ENCODE results near the gene ZFAND3. TPM values are rescaled to one million over a fixed set of nuclear protein-coding genes. Genes with fewer than 3 reads are reported as not detected.

The ZFAND3 gene
- total RNA-seq, 1 experiment from 2014 or later: 64.0 TPM

- H3K36me3 ChIP-seq (ENCODE audit: insufficient read depth, low read length, poor library complexity, severe bottlenecking): no peaks in the 10 kb centered on the region
- peaks cover 15% of the 10 kb centered on the region for H3K4me1 ChIP-seq (ENCODE audit: insufficient read depth, low read length, poor library complexity, severe bottlenecking)
- H3K4me3 ChIP-seq (ENCODE audit: low read depth, low read length, poor library complexity, severe bottlenecking): no peak overlapping the region
- no peak for TF ChIP-seq EZH2 (IDR thresholded peaks at IDR 0.05; ENCODE audit: borderline replicate concordance, low read depth, low read length, poor library complexity, severe bottlenecking)
- TF ChIP-seq, protein P1, sequence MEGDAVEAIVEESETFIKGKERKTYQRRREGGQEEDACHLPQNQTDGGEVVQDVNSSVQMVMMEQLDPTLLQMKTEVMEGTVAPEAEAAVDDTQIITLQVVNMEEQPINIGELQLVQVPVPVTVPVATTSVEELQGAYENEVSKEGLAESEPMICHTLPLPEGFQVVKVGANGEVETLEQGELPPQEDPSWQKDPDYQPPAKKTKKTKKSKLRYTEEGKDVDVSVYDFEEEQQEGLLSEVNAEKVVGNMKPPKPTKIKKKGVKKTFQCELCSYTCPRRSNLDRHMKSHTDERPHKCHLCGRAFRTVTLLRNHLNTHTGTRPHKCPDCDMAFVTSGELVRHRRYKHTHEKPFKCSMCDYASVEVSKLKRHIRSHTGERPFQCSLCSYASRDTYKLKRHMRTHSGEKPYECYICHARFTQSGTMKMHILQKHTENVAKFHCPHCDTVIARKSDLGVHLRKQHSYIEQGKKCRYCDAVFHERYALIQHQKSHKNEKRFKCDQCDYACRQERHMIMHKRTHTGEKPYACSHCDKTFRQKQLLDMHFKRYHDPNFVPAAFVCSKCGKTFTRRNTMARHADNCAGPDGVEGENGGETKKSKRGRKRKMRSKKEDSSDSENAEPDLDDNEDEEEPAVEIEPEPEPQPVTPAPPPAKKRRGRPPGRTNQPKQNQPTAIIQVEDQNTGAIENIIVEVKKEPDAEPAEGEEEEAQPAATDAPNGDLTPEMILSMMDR (conservative IDR thresholded peaks at IDR 0.05; ENCODE audit: low read depth, low read length): no peak
- no TSS peak for BruUV-seq (replicated peaks)
- no peak for DNase-seq (ENCODE audit: low spot score)
- H3K27ac ChIP-seq (ENCODE audit: low read depth, low read length, poor library complexity, severe bottlenecking): no peak overlapping the region
- no peaks in the 10 kb centered on the region for H3K9me3 ChIP-seq (ENCODE audit: low read depth, low read length, poor library complexity, severe bottlenecking)
- ChIA-PET POLR2A (ENCODE audit: low non-redundant PET) (no interaction called here), CTCF (no interaction called here)
- H3K27me3 ChIP-seq (replicated peaks; ENCODE audit: insufficient read depth, low read depth, low read length, poor library complexity): no peaks in the 10 kb centered on the region
- intact Hi-C loops (cut with micrococcal nuclease; ENCODE audit: unreplicated experiment): no loop called here
Measured at GRCh38 chr6:37928217-37928616, 108.7 kb downstream of the ZFAND3 start.

DNA sequence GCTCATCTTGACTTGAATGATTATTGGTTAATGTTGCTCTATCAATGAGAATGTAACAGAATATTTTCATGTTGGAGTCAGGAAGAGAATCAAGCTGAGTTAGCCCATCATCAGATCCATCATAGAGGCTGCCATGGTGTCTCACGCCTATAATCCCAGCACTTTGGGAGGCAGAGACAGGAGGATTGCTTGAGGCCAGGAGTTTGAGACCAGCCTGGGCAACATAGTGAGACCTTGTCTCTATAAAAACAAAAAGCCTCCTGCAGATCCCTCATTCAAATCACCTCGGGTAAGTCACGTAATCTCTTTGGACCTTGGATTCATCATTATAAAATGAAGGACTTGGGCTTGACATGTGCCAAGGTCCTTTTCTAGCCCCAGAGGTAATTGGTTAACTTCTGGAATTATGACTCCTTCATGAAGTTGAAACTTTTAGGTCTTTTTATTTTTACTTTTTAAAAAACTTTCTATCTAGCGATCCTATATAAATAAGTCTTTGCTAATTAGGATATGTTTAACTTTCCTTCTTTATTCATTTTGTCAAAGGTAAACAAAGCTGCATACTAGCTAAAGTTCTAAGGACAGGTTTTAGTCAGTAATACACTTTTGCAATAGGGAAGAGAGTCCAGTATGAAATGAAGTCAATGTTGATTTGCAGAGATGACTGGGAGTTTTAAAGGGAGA, 110.9 kb downstream of the ZFAND3 start:
- Histone ChIP-seq H3K9me3 (ENCODE audit: low read depth, low read length, poor library complexity, severe bottlenecking) (no peaks in the 10 kb centered on the region), H3K4me1 (ENCODE audit: insufficient read depth, low read length, poor library complexity, severe bottlenecking) (peaks cover 17% of the 10 kb centered on the region), H3K36me3 (ENCODE audit: insufficient read depth, low read length, poor library complexity, severe bottlenecking) (no peaks in the 10 kb centered on the region), H3K27me3 (replicated peaks; ENCODE audit: insufficient read depth, low read depth, low read length, poor library complexity) (no peaks in the 10 kb centered on the region), H3K4me3 (ENCODE audit: low read depth, low read length, poor library complexity, severe bottlenecking) (no peak overlapping the region), H3K27ac (ENCODE audit: low read depth, low read length, poor library complexity, severe bottlenecking) (no peak overlapping the region)
- CTCF ChIA-PET: no interaction called here
- BruUV-seq (replicated peaks): no TSS peak
- POLR2A ChIA-PET (ENCODE audit: low non-redundant PET): no interaction called here
- no peak for DNase-seq (ENCODE audit: low spot score)
- intact Hi-C loops (cut with micrococcal nuclease; ENCODE audit: unreplicated experiment): no loop called here
- TF ChIP-seq EZH2 (IDR thresholded peaks at IDR 0.05; ENCODE audit: borderline replicate concordance, low read depth, low read length, poor library complexity, severe bottlenecking): no peak
- TF ChIP-seq, protein P1 (conservative IDR thresholded peaks at IDR 0.05; ENCODE audit: low read depth, low read length): no peak

DNA sequence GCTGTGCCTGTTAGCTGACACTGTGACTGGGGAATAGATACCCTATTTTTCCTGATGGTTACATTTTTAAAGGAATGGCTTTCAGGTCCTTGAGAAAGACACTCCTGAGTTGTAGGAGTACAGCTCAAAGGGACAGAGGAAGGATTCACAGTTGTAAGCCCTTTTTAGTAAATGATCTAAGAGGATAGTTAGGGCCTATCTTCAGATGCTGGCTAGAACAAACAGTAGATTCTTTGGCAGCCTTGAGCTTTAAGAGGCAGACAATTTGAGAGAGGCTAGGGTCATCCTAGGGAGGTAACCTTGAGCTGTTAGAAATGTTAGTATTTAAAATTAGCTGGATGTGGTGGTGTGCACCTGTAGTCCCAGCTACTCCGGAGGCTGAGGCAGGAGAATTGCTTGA, 111.5 kb downstream of the ZFAND3 start:
- no peak overlapping the region for H3K4me3 ChIP-seq (ENCODE audit: low read depth, low read length, poor library complexity, severe bottlenecking)
- H3K36me3 ChIP-seq (ENCODE audit: insufficient read depth, low read length, poor library complexity, severe bottlenecking): no peaks in the 10 kb centered on the region
- H3K4me1 ChIP-seq (ENCODE audit: insufficient read depth, low read length, poor library complexity, severe bottlenecking): peaks cover 23% of the 10 kb centered on the region
- intact Hi-C loops (cut with micrococcal nuclease; ENCODE audit: unreplicated experiment): no loop called here
- no peaks in the 10 kb centered on the region for H3K9me3 ChIP-seq (ENCODE audit: low read depth, low read length, poor library complexity, severe bottlenecking)
- H3K27ac ChIP-seq (ENCODE audit: low read depth, low read length, poor library complexity, severe bottlenecking): no peak overlapping the region
- POLR2A ChIA-PET (ENCODE audit: low non-redundant PET): no interaction called here
- CTCF ChIA-PET: interaction anchor here (0.5 kb wide), 1 partner anchor 10 kb away, joined by 3 read pairs; no protein-coding TSS in a partner anchor
- TF ChIP-seq EZH2 (IDR thresholded peaks at IDR 0.05; ENCODE audit: borderline replicate concordance, low read depth, low read length, poor library complexity, severe bottlenecking): no peak
- TF ChIP-seq, protein P1 (conservative IDR thresholded peaks at IDR 0.05; ENCODE audit: low read depth, low read length): no peak
- H3K27me3 ChIP-seq (replicated peaks; ENCODE audit: insufficient read depth, low read depth, low read length, poor library complexity): no peaks in the 10 kb centered on the region
- DNase-seq (ENCODE audit: low spot score): no peak
- BruUV-seq (replicated peaks): TSS peak; percentile 10
